ENCODE measurements around the gene CNTN4. TPM values are rescaled to one million over a fixed set of nuclear protein-coding genes. Genes with fewer than 3 reads are reported as not detected.

CNTN4 gene
- total and polyA plus RNA-seq, 8 donors, result 2.5 to 10.8 (median 5.1) TPM

DNA sequence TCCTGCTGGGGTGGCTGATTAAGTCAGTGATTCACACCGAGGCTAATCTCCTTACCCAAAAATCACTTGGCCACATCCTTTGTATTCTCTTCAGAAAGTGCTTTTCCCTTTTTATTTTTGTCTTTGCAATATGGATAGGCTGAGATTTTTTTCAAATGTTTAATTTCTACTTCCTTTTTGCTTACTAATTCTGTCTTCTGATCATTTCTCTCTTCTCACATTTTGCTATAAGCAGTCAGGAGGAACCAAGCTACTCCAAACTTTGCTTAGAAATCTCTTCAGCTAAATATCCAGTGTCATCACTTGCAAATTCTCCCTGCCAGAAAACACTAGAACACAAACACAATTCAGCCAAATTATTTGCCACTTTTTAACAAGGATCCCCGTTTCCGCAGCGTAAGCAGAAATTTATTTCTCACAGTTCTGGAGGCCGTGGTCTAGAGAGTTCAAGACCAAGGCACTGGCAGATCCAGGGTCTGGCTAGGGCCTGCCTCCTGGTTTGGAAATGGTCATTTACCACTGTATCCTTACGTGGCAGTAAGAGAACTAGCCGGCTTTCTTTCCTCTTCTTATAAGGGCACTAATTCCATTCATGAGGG, 906.6 kb downstream of the CNTN4 start:
- intact Hi-C loops (cut with DNase I), result no loop called here
- TF ChIP-seq, protein P1, sequence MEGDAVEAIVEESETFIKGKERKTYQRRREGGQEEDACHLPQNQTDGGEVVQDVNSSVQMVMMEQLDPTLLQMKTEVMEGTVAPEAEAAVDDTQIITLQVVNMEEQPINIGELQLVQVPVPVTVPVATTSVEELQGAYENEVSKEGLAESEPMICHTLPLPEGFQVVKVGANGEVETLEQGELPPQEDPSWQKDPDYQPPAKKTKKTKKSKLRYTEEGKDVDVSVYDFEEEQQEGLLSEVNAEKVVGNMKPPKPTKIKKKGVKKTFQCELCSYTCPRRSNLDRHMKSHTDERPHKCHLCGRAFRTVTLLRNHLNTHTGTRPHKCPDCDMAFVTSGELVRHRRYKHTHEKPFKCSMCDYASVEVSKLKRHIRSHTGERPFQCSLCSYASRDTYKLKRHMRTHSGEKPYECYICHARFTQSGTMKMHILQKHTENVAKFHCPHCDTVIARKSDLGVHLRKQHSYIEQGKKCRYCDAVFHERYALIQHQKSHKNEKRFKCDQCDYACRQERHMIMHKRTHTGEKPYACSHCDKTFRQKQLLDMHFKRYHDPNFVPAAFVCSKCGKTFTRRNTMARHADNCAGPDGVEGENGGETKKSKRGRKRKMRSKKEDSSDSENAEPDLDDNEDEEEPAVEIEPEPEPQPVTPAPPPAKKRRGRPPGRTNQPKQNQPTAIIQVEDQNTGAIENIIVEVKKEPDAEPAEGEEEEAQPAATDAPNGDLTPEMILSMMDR (IDR thresholded peaks at IDR 0.05), result no peak
- no peak overlapping the region for H3K27ac ChIP-seq
- H3K4me1 ChIP-seq, result no peaks in the 10 kb centered on the region
- DNase-seq (no peak), ATAC-seq (no peak), FAIRE-seq (no peak)
- WGBS, 2 donors, result 68 to 78% methylated on average over 7 of the region's 7 CpGs
- H3K36me3 ChIP-seq, result no peaks in the 10 kb centered on the region
- H3K9me3 ChIP-seq, result no peaks in the 10 kb centered on the region
- no peak overlapping the region for H3K4me3 ChIP-seq
- H3K27me3 ChIP-seq, result no peaks in the 10 kb centered on the region

GRCh38 chr3:3013317-3014052, 914.8 kb downstream of the CNTN4 start:
- Histone ChIP-seq H3K4me3 (no peak overlapping the region), H3K27me3 (no peaks in the 10 kb centered on the region)

DNA sequence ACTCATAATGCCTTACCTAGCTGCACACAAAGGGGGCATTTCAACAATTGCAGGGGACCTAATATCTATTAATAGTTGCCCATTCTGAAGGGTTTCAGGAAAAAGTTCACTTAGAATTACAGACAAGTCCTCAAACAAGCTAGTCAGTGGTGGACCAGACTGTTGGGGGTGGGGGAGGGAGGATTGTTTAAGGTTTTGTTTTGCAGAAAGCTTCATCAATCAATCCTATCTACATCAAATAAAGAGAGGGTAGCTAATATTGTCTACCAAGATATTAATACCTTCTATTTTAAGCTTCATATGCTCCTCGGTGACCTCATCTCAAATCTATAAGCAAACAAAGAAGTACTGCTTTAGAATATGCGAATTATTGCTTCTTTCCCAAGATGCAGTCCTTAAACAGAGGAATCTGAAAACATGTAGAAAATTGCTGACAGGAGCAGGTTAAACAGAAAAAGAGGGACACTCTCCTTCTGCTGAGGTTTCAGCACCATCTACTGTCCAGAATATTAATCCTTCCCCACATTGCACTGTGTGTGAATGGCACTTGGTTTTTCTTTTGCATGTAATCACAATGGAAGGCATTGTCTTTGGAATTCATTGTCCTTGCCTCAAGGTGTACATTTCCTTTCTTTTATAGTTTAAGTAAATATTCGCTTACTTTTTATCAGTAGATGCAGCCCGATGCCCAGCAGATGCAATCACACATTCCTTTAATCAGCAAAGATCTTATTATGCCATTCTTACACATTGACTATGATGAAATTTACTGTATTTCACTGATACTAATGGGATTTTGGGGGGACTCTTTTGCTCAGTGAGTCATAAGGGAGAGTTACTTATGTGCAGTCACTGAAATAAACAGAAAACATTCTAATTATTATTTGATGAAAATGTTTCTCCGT, 916.8 kb downstream of the CNTN4 start:
- intact Hi-C loops (cut with DNase I), result no loop called here
- Histone ChIP-seq H3K4me1 (peaks cover 0 to 6% (median 3%) of the 10 kb centered on the region in 3 donors), H3K27me3 (no peaks in the 10 kb centered on the region), H3K27ac (no peak overlapping the region), H3K9me3 (no peaks in the 10 kb centered on the region), H3K4me3 (no peak overlapping the region), H3K36me3 (no peaks in the 10 kb centered on the region)
- no peak for DNase-seq
- WGBS, 2 donors, result 10 to 12% methylated on average over 5 of the region's 5 CpGs
- TF ChIP-seq, protein P1 (IDR thresholded peaks at IDR 0.05), result peak in 2 of 4 donors; percentile 14 to 22
- peak; percentile 71 to 91 (median 88) for ATAC-seq
- FAIRE-seq, result peak; percentile 78

More at GRCh38 chr3:3013317-3014052, 914.8 kb downstream of the CNTN4 start:
- H3K9me3 ChIP-seq, result no peaks in the 10 kb centered on the region
- FAIRE-seq, result no peak
- H3K27ac ChIP-seq, result no peak overlapping the region
- DNase-seq, result no peak
- peaks cover 0 to 6% (median 3%) of the 10 kb centered on the region in 3 donors for H3K4me1 ChIP-seq
- WGBS, 2 donors, result 40 to 52% methylated on average over 4 of the region's 4 CpGs
- TF ChIP-seq, protein P1 (IDR thresholded peaks at IDR 0.05), result no peak
- no peaks in the 10 kb centered on the region for H3K36me3 ChIP-seq
- intact Hi-C loops (cut with DNase I), result no loop called here
- peak; percentile 14 to 61 (median 44) for ATAC-seq

GRCh38 chr3:3016226-3016625, 917.6 kb downstream of the CNTN4 start:
- H3K27me3 ChIP-seq, result no peaks in the 10 kb centered on the region
- DNase-seq (no peak), ATAC-seq (no peak), FAIRE-seq (no peak)
- 23 to 27% methylated on average over 4 of the region's 4 CpGs for WGBS, 2 donors
- intact Hi-C loops (cut with DNase I), result no loop called here
- peaks cover 0 to 6% (median 3%) of the 10 kb centered on the region in 3 donors for H3K4me1 ChIP-seq
- TF ChIP-seq, protein P1 (IDR thresholded peaks at IDR 0.05), result no peak
- no peak overlapping the region for H3K4me3 ChIP-seq
- H3K9me3 ChIP-seq, result no peaks in the 10 kb centered on the region
- H3K27ac ChIP-seq, result no peak overlapping the region
- H3K36me3 ChIP-seq, result no peaks in the 10 kb centered on the region
